GM12878 (cell line): ENCODE results near the gene SHC3. TPM values are rescaled to one million over a fixed set of nuclear protein-coding genes. Genes with fewer than 3 reads are reported as not detected.

Experiments
- ATAC-seq: fragments of 200-7000 bp; cut with Tn5 transposase; 3 replicates; pipeline ENCODE4 v1.9.1; 2020; ENCODE audit warnings: mild to moderate bottlenecking, moderate library complexity
- BruUV-seq: library from RNA; stranded (reverse); fragments of 400-500 nt; replicated peaks from 2 replicates; lab custom pipeline; 2021; lab: Mats Ljungman, UMichigan
- CTCF ChIA-PET: fragments of 300-600 bp; sonication (Branson Sonifier 250); formaldehyde crosslinking; extraction: SDS; loops from one replicate; lab custom pipeline; 2021; ENCODE audit warnings: inconsistent platforms; lab: Yijun Ruan, JAX
- POLR2A ChIA-PET: fragments of 350-600 bp; formaldehyde crosslinking; extraction: SDS; loops from one replicate; lab custom pipeline; 2021; ENCODE audit warnings: inconsistent platforms; lab: Charles Lee
- RAD21 ChIA-PET: fragments of 300-600 bp; sonication (Branson Sonifier 250); formaldehyde crosslinking; loops from one replicate; lab custom pipeline; 2023; ENCODE audit warnings: antibody characterized with exemption; ENCODE audit not compliant: unreplicated experiment; lab: Charles Lee
- SMC1A ChIA-PET: fragments of 300-600 bp; sonication (Branson Sonifier 250); formaldehyde crosslinking; loops from one replicate; lab custom pipeline; 2023; ENCODE audit not compliant: unreplicated experiment, uncharacterized antibody; lab: Charles Lee
- DNase-seq: peaks from one replicate; pipeline ENCODE4 v3.0.0-alpha.2; 2011; ENCODE audit warnings: low read depth, low spot score
- FAIRE-seq: peaks from 3 replicates; lab custom pipeline; 2011; peaks lifted over from hg19 to GRCh38; lab: Jason Lieb, UNC
- H2AFZ ChIP-seq: 2 replicates; pipeline ENCODE4 v1.6.0; 2011; ENCODE audit warnings: low read depth, low read length, control low read depth; ENCODE audit not compliant: control insufficient read depth
- H3K27ac ChIP-seq: 2 replicates; pipeline ENCODE4 v1.5.1; 2011; ENCODE audit warnings: control low read depth; ENCODE audit not compliant: control insufficient read depth, insufficient read depth
- H3K27me3 ChIP-seq, 2 experiments: replicated peaks in 1 of 2; 2 replicates each; pipeline versions ENCODE4 v1.6.0 to v1.6.1; 2011; ENCODE audit warnings: low read length in 1 of 2; ENCODE audit not compliant: control insufficient read depth in 2 of 2, insufficient read depth in 2 of 2
- H3K36me3 ChIP-seq, 2 experiments: 2 replicates each; pipeline ENCODE4 v1.5.1; 2011; ENCODE audit warnings: low read length in 1 of 2; ENCODE audit not compliant: control insufficient read depth in 2 of 2, insufficient read depth in 2 of 2
- H3K4me1 ChIP-seq: 2 replicates; pipeline ENCODE4 v1.6.1; 2011; ENCODE audit warnings: mild to moderate bottlenecking, low read length, moderate library complexity, mixed read lengths; ENCODE audit not compliant: control insufficient read depth, insufficient read depth
- H3K4me2 ChIP-seq: 2 replicates; pipeline ENCODE4 v1.6.0; 2011; ENCODE audit warnings: control low read depth; ENCODE audit not compliant: control insufficient read depth, insufficient read depth
- H3K4me3 ChIP-seq: fragments of 200-600 bp; sonication (generic); 2 replicates; pipeline ENCODE4 v1.5.1; 2016
- H3K79me2 ChIP-seq: 2 replicates; pipeline ENCODE4 v1.6.0; 2011; ENCODE audit warnings: low read length; ENCODE audit not compliant: control insufficient read depth, insufficient read depth
- H3K9ac ChIP-seq: 2 replicates; pipeline ENCODE4 v1.8.0; 2011; ENCODE audit warnings: low read length, control low read depth, mixed read lengths; ENCODE audit not compliant: control insufficient read depth, insufficient read depth
- H3K9me3 ChIP-seq: replicated peaks from 3 replicates; pipeline ENCODE4 v1.5.1; 2011; ENCODE audit warnings: mild to moderate bottlenecking, low read length; ENCODE audit not compliant: control insufficient read depth, insufficient read depth
- H4K20me1 ChIP-seq: 2 replicates; pipeline ENCODE4 v1.6.0; 2011; ENCODE audit not compliant: control insufficient read depth, insufficient read depth
- BHLHE40 ChIP-seq, 2 experiments: fragments of 450-650 bp in 1 of 2; IDR thresholded peaks; 2 replicates each; pipeline ENCODE4 v1.6.1; 2011 to 2017; ENCODE audit warnings: low read depth in 2 of 2, borderline replicate concordance in 1 of 2, improper control_type of control experiment in 1 of 2, low read length in 1 of 2, mild to moderate bottlenecking in 1 of 2
- BMI1 ChIP-seq: fragments of 450-650 bp; IDR thresholded peaks from 2 replicates; pipeline ENCODE4 v1.6.1; 2016; ENCODE audit warnings: mild to moderate bottlenecking, moderate library complexity, borderline replicate concordance
- CHD4 ChIP-seq: fragments of 200-600 bp; sonication (generic); IDR thresholded peaks from 2 replicates; pipeline ENCODE4 v1.6.1; 2016; ENCODE audit warnings: mild to moderate bottlenecking
- KLF5 ChIP-seq: fragments of 450-650 bp; IDR thresholded peaks from 2 replicates; pipeline ENCODE4 v1.6.1; 2014; ENCODE audit warnings: mild to moderate bottlenecking; ENCODE audit not compliant: partially characterized antibody
- MYC ChIP-seq: IDR thresholded peaks from 2 replicates; pipeline ENCODE4 v1.6.1; 2011; ENCODE audit warnings: mild to moderate bottlenecking, low read length, moderate library complexity, inconsistent platforms; ENCODE audit not compliant: insufficient read depth, insufficient replicate concordance, insufficient read length, severe bottlenecking
- PAX8 ChIP-seq: fragments of 450-650 bp; IDR thresholded peaks from 2 replicates; pipeline ENCODE4 v1.6.1; 2017; ENCODE audit warnings: mild to moderate bottlenecking, moderate library complexity
- RBBP5 ChIP-seq: fragments of 200-600 bp; sonication (generic); conservative IDR thresholded peaks from 2 replicates; pipeline ENCODE4 v1.6.1; 2016
- SIX5 ChIP-seq: IDR thresholded peaks from 2 replicates; pipeline ENCODE4 v1.6.1; 2011; ENCODE audit warnings: mild to moderate bottlenecking, low read depth, low read length, moderate library complexity; ENCODE audit not compliant: severe bottlenecking
- SMC3 ChIP-seq: IDR thresholded peaks from 2 replicates; pipeline ENCODE4 v1.6.1; 2011; ENCODE audit warnings: low read length, improper control_type of control experiment, borderline replicate concordance
- SUZ12 ChIP-seq: fragments of 200-600 bp; sonication (generic); IDR thresholded peaks from one replicate; pipeline ENCODE4 v1.6.1; 2018; ENCODE audit warnings: antibody characterized with exemption, mild to moderate bottlenecking; ENCODE audit not compliant: unreplicated experiment
- TAF1 ChIP-seq: IDR thresholded peaks from 2 replicates; pipeline ENCODE4 v1.6.1; 2011; ENCODE audit warnings: mild to moderate bottlenecking, low read depth, low read length, borderline replicate concordance
- ZBED1 ChIP-seq: IDR thresholded peaks from 2 replicates; pipeline ENCODE4 v1.6.1; 2016; ENCODE audit warnings: borderline replicate concordance
- ZZZ3 ChIP-seq: IDR thresholded peaks from 2 replicates; pipeline ENCODE4 v1.6.1; 2011; ENCODE audit warnings: low read depth; ENCODE audit not compliant: control insufficient read depth, insufficient read length
- WGBS: methylation state at CpG from one replicate; pipeline ENCODE4 v1.1.6; 2016; ENCODE audit warnings: low lambda C conversion rate; ENCODE audit not compliant: insufficient replicate concordance, insufficient coverage; ENCODE audit errors: missing lambda C conversion rate; 5-methylcytosine and 5-hydroxymethylcytosine counted together
- in situ Hi-C: fragments of 300-500 bp; cut with MboI; formaldehyde crosslinking; loops from 9 replicates; pipeline ENCODE4 v1.14.3; 2018; ENCODE audit warnings: mixed read lengths
- intact Hi-C: fragments of 100-400 bp; cut with micrococcal nuclease; formaldehyde crosslinking; loops from one replicate; pipeline ENCODE4 v1.14.2; 2022; ENCODE audit not compliant: unreplicated experiment
- polyA plus RNA-seq, 11 experiments: library from polyadenylated mRNA; depleted of rRNA in 4 of 11; unstranded in 6 of 11; stranded (reverse) in 5 of 11; fragments of >200 nt; fragmentation: Nextera tagmentation in 4 of 11; fragmentation: Illumina TruSeq in 1 of 11; extraction: Ambion mirVana in 4 of 11; extraction: Trizol in 1 of 11; gene quantifications; 1 replicate in 1 of 11; 2 replicates in 10 of 11; pipeline versions ENCODE4 v1.2.1 to v1.2.3, GENCODE V29; 2011 to 2016; ENCODE audit warnings: inconsistent platforms in 2 of 11, missing spikeins in 2 of 11, low read depth in 1 of 11
- total RNA-seq, 4 experiments: library from RNA; depleted of rRNA in 3 of 4; stranded (reverse); fragments of >200 nt in 3 of 4; fragmentation: Illumina TruSeq in 1 of 4; extraction: Trizol in 1 of 4; gene quantifications; 2 replicates each; pipeline versions ENCODE4 v1.2.1 to v1.2.3, GENCODE V29; 2013 to 2021
- TF ChIP-seq, protein P1 (sequence below): fragments of 450-650 bp; IDR thresholded peaks from 2 replicates; pipeline ENCODE4 v1.6.1; 2017; ENCODE audit warnings: mild to moderate bottlenecking, moderate library complexity
- TF ChIP-seq, protein P2 (sequence below): fragments of 450-650 bp; IDR thresholded peaks from 2 replicates; pipeline ENCODE4 v1.6.1; 2017; ENCODE audit warnings: mild to moderate bottlenecking, moderate library complexity
- TF ChIP-seq, protein P3 (sequence below): IDR thresholded peaks from 2 replicates; pipeline ENCODE4 v1.6.1; 2012; ENCODE audit warnings: low read depth, low read length, improper control_type of control experiment

Gene SHC3
- total and polyA plus RNA-seq, 10 of the 15 experiments (the other 5 are each of a cell fraction or from before 2014, with no cell fraction given), result 0.01 to 0.06 TPM; not detected in 8

DNA sequence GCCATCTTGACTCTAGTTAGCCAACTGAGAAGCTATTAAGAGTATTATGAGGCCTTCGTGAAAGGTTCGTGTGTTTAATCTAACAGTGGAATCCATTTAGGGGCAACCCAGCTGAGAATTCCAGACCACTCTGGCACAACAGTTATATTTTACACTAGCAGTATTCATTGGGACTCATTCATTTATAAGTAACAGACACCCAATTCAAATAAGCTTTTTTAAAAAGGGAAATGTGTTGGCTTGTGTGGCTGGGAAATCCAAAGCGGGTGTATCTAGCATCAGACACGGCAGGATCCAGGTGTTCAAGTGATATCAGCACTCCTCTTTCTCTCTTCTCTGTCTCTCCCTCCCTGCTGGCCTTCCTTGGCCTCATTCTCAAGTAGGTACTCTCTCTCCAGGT, 46.0 kb upstream of the SHC3 start (continued):
- no peak for TF ChIP-seq TAF1
- no peak for TF ChIP-seq SUZ12
- no peak for TF ChIP-seq SMC3
- no peak for TF ChIP-seq ZBED1
- TF ChIP-seq BHLHE40 (IDR thresholded peaks at IDR 0.05; ENCODE audit: borderline replicate concordance in 1 of 2, low read depth in 2 of 2, low read length in 1 of 2), result no peak
- TF ChIP-seq, protein P1, sequence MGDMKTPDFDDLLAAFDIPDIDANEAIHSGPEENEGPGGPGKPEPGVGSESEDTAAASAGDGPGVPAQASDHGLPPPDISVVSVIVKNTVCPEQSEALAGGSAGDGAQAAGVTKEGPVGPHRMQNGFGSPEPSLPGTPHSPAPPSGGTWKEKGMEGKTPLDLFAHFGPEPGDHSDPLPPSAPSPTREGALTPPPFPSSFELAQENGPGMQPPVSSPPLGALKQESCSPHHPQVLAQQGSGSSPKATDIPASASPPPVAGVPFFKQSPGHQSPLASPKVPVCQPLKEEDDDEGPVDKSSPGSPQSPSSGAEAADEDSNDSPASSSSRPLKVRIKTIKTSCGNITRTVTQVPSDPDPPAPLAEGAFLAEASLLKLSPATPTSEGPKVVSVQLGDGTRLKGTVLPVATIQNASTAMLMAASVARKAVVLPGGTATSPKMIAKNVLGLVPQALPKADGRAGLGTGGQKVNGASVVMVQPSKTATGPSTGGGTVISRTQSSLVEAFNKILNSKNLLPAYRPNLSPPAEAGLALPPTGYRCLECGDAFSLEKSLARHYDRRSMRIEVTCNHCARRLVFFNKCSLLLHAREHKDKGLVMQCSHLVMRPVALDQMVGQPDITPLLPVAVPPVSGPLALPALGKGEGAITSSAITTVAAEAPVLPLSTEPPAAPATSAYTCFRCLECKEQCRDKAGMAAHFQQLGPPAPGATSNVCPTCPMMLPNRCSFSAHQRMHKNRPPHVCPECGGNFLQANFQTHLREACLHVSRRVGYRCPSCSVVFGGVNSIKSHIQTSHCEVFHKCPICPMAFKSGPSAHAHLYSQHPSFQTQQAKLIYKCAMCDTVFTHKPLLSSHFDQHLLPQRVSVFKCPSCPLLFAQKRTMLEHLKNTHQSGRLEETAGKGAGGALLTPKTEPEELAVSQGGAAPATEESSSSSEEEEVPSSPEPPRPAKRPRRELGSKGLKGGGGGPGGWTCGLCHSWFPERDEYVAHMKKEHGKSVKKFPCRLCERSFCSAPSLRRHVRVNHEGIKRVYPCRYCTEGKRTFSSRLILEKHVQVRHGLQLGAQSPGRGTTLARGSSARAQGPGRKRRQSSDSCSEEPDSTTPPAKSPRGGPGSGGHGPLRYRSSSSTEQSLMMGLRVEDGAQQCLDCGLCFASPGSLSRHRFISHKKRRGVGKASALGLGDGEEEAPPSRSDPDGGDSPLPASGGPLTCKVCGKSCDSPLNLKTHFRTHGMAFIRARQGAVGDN, result no peak

DNA sequence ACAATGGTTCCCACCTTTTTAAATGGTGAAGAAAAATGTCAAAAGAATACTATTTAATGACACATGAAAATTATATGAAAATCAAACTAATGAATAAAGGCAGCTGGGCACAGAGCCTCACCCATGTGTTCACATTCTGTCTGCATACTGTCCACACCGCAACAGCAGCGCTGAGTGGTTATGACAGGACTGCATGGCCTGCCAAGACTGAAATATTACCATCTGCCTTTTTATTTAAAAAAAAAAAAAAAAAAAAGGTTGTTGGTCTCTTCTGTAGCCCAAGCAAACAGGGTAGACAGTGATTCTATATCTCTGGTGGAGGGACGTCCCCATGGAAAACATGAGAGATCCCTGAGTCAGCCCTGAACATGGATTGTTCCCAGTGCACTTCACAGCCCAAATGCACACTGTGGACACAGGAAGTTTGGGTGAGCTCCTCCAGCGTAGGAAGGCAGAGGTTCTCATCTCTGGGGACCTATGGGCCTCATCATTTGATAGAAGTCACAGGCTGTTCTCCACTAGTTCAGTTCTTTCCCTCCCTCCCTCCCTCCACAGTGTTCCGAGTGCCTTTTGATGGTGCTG, 44.9 kb upstream of the SHC3 start:
- Histone ChIP-seq H2AFZ (no peak overlapping the region), H3K9me3 (no peaks in the 10 kb centered on the region), H3K4me3 (no peak overlapping the region), H3K27me3 (no peaks in the 10 kb centered on the region; a peak in 1 of 4 replicates), H3K27ac (no peak overlapping the region), H3K36me3 (no peaks in the 10 kb centered on the region), H3K4me2 (no peak overlapping the region), H4K20me1 (no peaks in the 10 kb centered on the region), H3K79me2 (no peaks in the 10 kb centered on the region), H3K9ac (no peak overlapping the region), H3K4me1 (no peaks in the 10 kb centered on the region)
- RAD21 ChIA-PET, result no interaction called here
- intact Hi-C loops (no loop called here), in situ Hi-C loops (no loop called here)
- SMC1A ChIA-PET, result no interaction called here
- DNase-seq (no peak), FAIRE-seq (no peak), ATAC-seq (no peak)
- BruUV-seq, result no TSS peak
- CTCF ChIA-PET, result no interaction called here
- 47% methylated on average over 4 of the region's 5 CpGs for WGBS
- POLR2A ChIA-PET, result no interaction called here
- TF ChIP-seq PAX8 (no peak), KLF5 (no peak), CHD4 (no peak), SIX5 (no peak), BMI1 (no peak), MYC (no peak), ZZZ3 (no peak), RBBP5 (no peak)
- TF ChIP-seq, protein P2, sequence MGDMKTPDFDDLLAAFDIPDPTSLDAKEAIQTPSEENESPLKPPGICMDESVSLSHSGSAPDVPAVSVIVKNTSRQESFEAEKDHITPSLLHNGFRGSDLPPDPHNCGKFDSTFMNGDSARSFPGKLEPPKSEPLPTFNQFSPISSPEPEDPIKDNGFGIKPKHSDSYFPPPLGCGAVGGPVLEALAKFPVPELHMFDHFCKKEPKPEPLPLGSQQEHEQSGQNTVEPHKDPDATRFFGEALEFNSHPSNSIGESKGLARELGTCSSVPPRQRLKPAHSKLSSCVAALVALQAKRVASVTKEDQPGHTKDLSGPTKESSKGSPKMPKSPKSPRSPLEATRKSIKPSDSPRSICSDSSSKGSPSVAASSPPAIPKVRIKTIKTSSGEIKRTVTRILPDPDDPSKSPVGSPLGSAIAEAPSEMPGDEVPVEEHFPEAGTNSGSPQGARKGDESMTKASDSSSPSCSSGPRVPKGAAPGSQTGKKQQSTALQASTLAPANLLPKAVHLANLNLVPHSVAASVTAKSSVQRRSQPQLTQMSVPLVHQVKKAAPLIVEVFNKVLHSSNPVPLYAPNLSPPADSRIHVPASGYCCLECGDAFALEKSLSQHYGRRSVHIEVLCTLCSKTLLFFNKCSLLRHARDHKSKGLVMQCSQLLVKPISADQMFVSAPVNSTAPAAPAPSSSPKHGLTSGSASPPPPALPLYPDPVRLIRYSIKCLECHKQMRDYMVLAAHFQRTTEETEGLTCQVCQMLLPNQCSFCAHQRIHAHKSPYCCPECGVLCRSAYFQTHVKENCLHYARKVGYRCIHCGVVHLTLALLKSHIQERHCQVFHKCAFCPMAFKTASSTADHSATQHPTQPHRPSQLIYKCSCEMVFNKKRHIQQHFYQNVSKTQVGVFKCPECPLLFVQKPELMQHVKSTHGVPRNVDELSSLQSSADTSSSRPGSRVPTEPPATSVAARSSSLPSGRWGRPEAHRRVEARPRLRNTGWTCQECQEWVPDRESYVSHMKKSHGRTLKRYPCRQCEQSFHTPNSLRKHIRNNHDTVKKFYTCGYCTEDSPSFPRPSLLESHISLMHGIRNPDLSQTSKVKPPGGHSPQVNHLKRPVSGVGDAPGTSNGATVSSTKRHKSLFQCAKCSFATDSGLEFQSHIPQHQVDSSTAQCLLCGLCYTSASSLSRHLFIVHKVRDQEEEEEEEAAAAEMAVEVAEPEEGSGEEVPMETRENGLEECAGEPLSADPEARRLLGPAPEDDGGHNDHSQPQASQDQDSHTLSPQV, result no peak
- TF ChIP-seq, protein P3, sequence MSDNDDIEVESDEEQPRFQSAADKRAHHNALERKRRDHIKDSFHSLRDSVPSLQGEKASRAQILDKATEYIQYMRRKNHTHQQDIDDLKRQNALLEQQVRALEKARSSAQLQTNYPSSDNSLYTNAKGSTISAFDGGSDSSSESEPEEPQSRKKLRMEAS, result no peak
